Choroid plexus epithelial cell (primary cell): ENCODE data around the gene CCDC82.
A peak's percentile ranks its signal among the peaks of the same experiment; 100 is the strongest.

Experiments
- DNase-seq: peaks from one replicate; pipeline ENCODE4 v3.0.0-alpha.2; 2010; ENCODE audit warnings: low read depth
- H3K4me3 ChIP-seq: 2 replicates; pipeline ENCODE4 v1.5.1; 2011; ENCODE audit warnings: low read depth, mild to moderate bottlenecking, control low read depth, low read length, moderate library complexity
- TF ChIP-seq, protein P1 (sequence below): conservative IDR thresholded peaks from 2 replicates; pipeline ENCODE4 v1.5.1; 2011; ENCODE audit warnings: low read depth, mild to moderate bottlenecking, control low read depth, inconsistent platforms, low read length, moderate library complexity

The CCDC82 gene

DNA sequence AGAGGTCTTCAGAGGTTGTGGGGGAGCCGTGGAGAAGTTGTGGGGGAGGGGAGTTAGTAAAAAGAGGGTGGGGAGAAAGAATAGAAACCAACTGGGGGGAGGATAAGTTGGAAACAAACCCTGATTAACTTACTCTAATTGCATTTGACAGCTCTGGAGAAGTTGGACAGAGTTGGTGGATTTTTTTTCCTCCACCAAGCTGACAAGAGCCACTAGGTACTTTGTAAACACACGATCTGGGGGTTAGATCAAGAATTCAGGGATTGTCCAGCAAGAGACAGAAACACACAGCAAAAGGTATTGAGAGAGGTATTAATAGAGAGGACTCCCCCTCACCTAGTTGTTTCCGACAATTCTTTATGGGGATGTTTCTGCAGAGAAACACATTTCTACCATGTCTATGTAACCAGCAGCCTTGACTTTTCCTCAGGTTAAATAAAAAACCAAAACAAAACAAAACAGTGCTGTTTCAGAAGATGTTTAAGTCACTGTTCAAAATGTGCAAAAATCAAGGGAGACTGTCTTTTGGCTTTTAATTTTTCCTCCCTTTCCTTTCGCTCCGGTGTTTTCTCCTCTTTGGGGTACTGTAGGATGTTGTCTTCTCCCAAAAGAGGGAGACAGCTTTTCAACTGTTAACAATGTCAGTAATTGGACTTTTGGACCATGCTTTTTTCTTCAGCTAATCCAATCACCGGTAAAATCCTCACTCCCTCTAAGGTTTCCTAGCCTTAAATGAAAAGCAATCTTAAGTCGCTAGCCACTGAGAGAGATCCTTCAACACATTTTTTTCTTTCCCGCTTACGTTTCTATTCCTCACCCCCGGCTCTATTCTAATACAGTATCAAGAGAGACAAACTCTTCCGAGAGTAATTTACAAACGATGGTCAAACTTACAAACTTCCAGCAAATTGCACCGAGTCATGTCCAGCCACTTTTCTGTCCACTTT lies 47.4 kb downstream of the CCDC82 start:
- TF ChIP-seq, protein P1, sequence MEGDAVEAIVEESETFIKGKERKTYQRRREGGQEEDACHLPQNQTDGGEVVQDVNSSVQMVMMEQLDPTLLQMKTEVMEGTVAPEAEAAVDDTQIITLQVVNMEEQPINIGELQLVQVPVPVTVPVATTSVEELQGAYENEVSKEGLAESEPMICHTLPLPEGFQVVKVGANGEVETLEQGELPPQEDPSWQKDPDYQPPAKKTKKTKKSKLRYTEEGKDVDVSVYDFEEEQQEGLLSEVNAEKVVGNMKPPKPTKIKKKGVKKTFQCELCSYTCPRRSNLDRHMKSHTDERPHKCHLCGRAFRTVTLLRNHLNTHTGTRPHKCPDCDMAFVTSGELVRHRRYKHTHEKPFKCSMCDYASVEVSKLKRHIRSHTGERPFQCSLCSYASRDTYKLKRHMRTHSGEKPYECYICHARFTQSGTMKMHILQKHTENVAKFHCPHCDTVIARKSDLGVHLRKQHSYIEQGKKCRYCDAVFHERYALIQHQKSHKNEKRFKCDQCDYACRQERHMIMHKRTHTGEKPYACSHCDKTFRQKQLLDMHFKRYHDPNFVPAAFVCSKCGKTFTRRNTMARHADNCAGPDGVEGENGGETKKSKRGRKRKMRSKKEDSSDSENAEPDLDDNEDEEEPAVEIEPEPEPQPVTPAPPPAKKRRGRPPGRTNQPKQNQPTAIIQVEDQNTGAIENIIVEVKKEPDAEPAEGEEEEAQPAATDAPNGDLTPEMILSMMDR, result no peak
- peak overlapping the region; percentile 83 for H3K4me3 ChIP-seq
- peak; percentile 62 for DNase-seq

DNA sequence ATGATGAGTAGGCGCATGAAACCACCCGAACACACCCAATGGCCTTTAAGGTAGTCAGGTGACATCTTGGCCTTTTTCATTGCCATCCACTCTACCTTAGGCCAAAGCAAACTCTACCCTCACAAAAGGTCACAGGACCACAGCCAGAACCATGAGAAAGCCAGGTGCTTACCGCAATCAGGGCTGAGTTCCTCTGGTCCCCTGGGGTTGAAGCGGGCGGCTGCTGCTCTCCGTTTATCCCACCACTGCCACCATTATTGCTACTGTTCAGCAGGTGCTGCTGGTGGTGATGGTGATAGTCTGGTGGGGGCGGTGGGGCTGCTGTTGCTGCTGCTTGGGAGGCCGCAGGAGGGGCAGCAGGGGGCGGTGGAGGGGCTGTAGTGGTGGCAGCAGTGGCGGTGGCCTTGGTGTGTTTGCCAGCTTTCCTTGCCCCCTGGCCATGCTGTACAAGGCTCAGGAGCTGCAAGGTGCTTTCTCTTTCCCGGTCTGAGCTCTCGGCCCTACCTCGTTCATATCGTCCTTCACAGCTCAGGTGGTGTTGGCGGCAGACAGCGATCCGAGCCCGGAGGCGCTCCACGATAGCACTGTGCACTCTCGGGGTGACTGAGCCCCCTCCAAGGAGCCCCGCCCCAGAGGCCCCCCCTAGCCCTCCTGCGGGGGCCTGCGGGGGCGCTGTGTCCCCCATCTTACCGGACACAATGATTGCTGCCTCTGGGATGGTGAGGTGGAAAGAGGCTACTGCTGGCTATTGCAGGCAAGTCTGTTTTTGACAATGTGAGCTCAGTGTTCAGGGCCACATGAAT lies 48.3 kb downstream of the CCDC82 start:
- peak; percentile 71 for DNase-seq
- H3K4me3 ChIP-seq, result peak overlapping the region; percentile 83
- TF ChIP-seq, protein P1, result peak; percentile 63

DNA sequence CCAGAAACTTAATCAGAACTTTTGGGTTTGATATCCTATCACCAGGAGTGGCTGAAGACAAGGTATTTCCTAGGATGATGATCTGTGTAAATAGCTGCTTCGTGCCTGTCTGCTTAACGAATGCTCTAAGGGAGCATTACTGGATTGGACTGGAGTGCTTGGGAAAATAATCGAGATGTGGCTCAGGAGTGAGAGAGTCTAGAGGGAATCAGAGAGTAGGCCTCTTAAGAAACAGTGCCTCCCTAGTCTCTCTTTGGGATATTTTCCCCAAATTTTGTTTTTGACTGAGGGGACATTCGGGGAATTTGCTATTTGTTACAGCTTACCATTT lies 49.2 kb downstream of the CCDC82 start:
- peak overlapping the region; percentile 83 for H3K4me3 ChIP-seq
- DNase-seq, result no peak
- TF ChIP-seq, protein P1, result no peak

DNA sequence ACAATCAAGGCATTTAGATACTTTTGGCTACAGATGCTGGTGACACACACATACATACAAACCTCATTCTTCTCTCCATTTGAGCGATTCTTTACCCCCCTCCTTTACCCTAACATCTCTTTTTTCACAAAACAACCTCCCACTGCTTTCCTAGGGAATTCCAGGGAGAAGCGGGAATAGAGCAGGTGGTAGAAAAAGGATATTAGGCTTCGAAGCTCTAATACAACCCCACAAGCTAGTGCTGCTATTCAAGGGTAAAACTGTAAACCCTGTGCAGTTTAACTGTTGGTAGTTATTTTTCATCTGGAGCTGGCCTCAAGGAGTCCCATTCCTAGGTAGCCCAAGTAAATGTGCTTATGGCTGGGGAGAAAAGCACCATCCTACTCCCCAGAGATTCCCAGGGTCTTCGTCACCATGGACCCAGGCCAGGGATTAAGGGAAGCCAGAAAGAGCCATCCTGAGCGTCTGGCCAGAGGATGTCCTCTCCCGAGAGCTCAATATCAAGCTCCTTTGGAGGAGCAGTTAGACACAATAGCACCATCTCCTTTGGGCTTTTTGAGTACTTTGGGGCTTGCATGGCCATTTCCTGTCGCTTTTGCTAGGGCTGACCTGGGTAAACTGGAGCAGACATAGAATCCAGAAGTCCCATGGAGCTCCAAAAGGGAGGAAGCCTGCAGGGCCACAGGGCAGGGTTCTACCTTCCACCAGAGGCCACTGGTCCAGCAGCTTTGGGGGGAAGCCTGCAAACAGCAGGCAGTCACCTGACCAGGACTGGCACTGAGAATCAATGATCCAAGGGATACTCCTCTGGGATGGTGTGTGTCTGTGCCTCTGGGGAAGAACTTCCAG lies 49.8 kb downstream of the CCDC82 start:
- TF ChIP-seq, protein P1, result no peak
- DNase-seq, result no peak
- peak overlapping the region; percentile 83 for H3K4me3 ChIP-seq

DNA sequence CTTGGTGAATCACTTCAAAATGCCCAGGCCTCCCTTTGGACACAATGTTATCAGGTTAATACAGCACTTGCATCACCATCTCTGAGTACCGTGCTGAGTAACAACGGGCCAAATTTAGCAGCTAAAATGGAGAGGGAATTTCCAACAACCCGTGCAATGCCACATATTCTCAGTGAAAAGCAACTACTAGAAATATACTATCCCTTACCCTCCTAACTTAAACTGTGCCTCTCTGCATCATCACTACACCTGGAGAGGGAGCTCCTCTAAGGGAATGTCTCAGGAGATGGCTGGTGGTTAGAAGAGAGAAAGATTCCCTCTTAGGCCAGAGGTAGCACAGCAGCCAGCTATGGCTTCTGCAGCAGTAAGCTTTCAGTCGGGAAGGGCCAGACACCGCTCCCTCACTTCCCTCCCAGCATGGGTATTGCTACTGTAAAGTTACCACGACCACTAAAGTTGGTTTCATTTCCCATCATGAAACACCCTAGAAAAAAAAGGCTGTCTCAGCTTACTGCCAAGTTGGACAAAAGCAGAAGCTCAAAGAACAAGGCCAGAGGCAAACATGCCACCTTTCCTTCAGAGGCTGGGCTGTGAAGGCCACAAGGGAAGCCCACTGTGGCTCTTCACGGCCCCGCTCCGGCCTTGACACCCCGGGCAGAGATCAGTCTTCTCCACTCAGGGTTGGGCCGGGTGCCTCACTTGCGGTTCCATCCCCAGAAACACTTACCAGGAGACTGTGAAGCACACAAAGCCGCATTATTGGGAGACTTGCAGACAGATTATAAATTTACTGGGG lies 50.6 kb downstream of the CCDC82 start:
- DNase-seq, result peak; percentile 73
- peak overlapping the region; percentile 83 for H3K4me3 ChIP-seq
- TF ChIP-seq, protein P1, result no peak
